Skeletal muscle satellite cell (primary cell): ENCODE data around the gene TCEAL5.
"Not testable (repeated sequence)": the region's sequence is repeated elsewhere in the genome, so short reads cannot be mapped to it uniquely, and the experiment has no call there.

Source experiments
- H3K27me3 ChIP-seq: 2 replicates; pipeline ENCODE4 v1.7.0; 2013; ENCODE audit warnings: low read length; ENCODE audit not compliant: control insufficient read depth, insufficient read depth
- H3K36me3 ChIP-seq: 2 replicates; pipeline ENCODE4 v1.7.0; 2013; ENCODE audit warnings: mild to moderate bottlenecking, control low read depth, low read length; ENCODE audit not compliant: insufficient read depth
- H3K4me1 ChIP-seq: 2 replicates; pipeline ENCODE4 v1.7.0; 2013; ENCODE audit warnings: low read length; ENCODE audit not compliant: control insufficient read depth, insufficient read depth
- H3K4me2 ChIP-seq: 2 replicates; pipeline ENCODE4 v1.7.0; 2013; ENCODE audit warnings: mild to moderate bottlenecking, low read length
- H3K4me3 ChIP-seq: 2 replicates; pipeline ENCODE4 v1.7.0; 2013; ENCODE audit warnings: low read length
- H3K9ac ChIP-seq: 2 replicates; pipeline ENCODE4 v1.7.0; 2013; ENCODE audit warnings: mild to moderate bottlenecking, low read depth, low read length, moderate library complexity
- H3K9me3 ChIP-seq: replicated peaks from 2 replicates; pipeline ENCODE4 v1.7.0; 2013; ENCODE audit warnings: mild to moderate bottlenecking, control low read depth, low read length

The TCEAL5 gene

GRCh38 chrX:103225918-103226317 lies 50.6 kb downstream of the TCEAL5 start:
- H3K4me3 ChIP-seq, H3K9me3 ChIP-seq, H3K36me3 ChIP-seq, H3K4me2 ChIP-seq, H3K9ac ChIP-seq, H3K4me1 ChIP-seq: not testable (repeated sequence)
- H3K27me3 ChIP-seq = peaks cover 79% of the 10 kb centered on the region
